ENCODE measurements around the gene MYO7B. TPM values are rescaled to one million over a fixed set of nuclear protein-coding genes. Genes with fewer than 3 reads are reported as not detected.
A peak's percentile ranks its signal among the peaks of the same experiment; 100 is the strongest.

The MYO7B gene
- total and polyA plus RNA-seq, 12 donors = 0.13 to 1.5 (median 0.32) TPM; not detected in 1

DNA sequence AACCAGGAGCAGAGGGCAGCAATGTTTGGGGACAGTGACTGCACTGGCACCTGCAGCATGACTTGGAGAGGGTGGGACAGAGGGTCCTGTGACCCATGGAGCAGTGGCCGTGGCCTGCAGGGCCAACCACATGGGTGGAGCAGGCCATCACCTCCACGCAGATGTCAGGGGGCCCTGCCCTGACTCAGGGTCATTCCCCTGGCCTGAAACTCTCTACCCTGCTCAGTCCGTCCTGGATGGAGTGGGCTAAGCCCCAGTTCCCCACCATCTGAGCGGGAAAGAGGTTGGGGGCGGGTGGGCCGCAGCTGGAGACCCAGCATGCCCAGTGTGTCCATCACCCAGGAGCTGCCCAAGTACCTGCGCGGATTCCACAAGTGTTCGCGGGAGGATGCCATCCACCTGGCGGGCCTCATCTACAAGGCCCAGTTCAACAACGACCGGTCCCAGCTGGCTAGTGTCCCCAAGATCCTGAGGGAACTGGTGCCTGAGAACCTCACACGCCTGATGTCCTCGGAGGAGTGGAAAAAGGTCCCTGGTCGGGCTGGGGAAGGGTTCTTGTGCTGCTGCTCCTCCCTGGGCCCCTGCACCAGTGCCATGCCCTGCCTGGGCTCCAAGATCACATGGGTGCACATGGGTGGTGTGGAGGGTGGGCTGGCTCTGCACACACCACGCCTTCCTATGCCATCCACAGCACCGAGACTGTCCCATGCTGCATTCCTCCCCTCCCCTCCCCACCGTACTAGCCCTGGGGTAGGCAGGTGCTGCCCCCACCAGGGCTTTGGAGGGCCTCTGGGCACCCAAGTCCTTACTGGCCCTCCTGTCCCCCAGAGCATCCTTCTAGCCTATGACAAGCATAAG lies 100.1 kb downstream of the MYO7B start:
- Histone ChIP-seq H3K36me3 (replicated peaks in 1 of 2) (no peaks in the 10 kb centered on the region), H3K27ac (no peak overlapping the region), H3K4me1 (replicated peaks in 1 of 2) (peaks cover 0 to 4% of the 10 kb centered on the region in 2 donors), H3K4me3 (no peak overlapping the region), H3K9me3 (replicated peaks in 1 of 3) (no peaks in the 10 kb centered on the region), H3K27me3 (no peaks in the 10 kb centered on the region)
- no peak for TF ChIP-seq POLR2A (IDR thresholded peaks at IDR 0.05)
- TF ChIP-seq, protein P1, sequence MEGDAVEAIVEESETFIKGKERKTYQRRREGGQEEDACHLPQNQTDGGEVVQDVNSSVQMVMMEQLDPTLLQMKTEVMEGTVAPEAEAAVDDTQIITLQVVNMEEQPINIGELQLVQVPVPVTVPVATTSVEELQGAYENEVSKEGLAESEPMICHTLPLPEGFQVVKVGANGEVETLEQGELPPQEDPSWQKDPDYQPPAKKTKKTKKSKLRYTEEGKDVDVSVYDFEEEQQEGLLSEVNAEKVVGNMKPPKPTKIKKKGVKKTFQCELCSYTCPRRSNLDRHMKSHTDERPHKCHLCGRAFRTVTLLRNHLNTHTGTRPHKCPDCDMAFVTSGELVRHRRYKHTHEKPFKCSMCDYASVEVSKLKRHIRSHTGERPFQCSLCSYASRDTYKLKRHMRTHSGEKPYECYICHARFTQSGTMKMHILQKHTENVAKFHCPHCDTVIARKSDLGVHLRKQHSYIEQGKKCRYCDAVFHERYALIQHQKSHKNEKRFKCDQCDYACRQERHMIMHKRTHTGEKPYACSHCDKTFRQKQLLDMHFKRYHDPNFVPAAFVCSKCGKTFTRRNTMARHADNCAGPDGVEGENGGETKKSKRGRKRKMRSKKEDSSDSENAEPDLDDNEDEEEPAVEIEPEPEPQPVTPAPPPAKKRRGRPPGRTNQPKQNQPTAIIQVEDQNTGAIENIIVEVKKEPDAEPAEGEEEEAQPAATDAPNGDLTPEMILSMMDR (IDR thresholded peaks at IDR 0.05) = no peak
- no peak for DNase-seq
- WGBS, 4 donors = 92 to 98% (median 93%) methylated on average over 8 to 19 of the region's 19 CpGs
- intact Hi-C loops (cut with DNase I) = no loop called here

DNA sequence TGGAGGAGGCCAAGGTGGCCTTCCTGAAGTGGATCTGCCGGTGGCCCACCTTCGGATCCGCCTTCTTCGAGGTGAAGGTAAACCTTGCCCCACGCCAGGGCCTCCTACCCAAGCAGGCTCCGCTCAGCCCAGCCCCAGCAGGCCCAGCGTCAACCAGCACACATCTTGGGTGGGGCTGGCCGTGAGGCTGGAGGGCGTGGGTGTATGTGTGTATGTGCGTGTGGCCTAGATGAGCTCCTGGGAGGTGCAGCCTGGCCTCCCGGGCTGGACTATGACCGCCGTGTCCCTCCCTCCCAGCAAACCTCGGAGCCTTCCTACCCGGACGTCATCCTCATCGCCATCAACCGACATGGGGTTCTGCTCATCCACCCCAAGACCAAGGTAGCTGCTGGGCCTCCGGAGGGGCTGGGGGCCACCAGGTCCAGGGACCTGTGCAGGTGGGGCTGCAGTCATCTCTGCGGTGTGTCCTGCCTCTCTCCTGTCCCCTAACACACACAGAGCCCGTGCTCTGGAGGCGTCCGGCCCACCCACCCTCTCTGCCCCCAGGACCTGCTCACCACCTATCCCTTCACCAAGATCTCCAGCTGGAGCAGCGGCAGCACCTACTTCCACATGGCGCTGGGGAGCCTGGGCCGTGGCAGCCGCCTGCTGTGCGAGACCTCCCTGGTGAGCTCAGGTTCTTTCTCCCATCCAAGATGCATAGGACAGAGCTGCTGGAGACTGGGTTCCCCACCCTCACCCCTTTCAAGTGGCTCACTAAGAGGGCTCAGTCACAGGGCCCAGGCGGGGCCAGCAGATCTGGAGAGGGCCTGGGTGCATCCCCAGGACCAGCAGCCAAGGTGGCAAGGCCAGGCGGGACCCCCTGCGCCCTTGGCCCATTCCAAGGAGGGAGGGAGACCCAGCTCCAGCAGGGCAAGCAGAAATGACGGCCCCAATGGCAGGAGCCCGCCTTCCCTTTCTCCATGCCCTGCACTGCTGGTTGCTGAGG lies 101.1 kb downstream of the MYO7B start:
- intact Hi-C loops (cut with DNase I) = no loop called here
- TF ChIP-seq, protein P1 (IDR thresholded peaks at IDR 0.05) = no peak
- TF ChIP-seq POLR2A (IDR thresholded peaks at IDR 0.05) = no peak
- peak overlapping the region in 1 of 5 donors; percentile 60 for H3K27ac ChIP-seq

DNA sequence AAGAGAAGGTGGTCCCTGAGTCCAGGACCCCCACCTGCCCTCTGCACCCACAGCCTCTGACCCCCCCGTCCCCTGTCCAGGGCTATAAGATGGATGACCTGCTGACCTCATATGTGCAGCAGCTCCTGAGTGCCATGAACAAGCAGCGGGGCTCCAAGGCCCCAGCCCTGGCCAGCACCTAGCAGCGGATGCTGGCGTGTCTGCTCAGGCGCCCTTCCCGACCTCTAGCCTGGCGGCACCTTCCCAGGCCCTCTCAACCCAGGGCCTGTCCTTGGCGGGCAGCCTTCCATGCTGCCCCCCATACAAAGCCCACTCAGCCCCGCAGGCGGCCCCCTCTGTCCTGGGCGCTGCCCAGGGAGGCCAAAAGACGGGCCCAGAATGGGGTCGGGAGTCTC lies 101.8 kb downstream of the MYO7B start:
- no peak for DNase-seq
- Histone ChIP-seq H3K27me3 (no peaks in the 10 kb centered on the region), H3K9me3 (replicated peaks in 1 of 3) (no peaks in the 10 kb centered on the region), H3K4me1 (replicated peaks in 1 of 2) (peaks cover 0 to 4% of the 10 kb centered on the region in 2 donors), H3K36me3 (replicated peaks in 1 of 2) (no peaks in the 10 kb centered on the region), H3K4me3 (no peak overlapping the region), H3K27ac (peak overlapping the region in 2 of 5 donors; percentile 21 to 60)
- 27 to 85% (median 69%) methylated on average over 3 to 13 of the region's 13 CpGs for WGBS, 4 donors
- intact Hi-C loops (cut with DNase I) = no loop called here
- no peak for TF ChIP-seq POLR2A (IDR thresholded peaks at IDR 0.05)
- TF ChIP-seq, protein P1 (IDR thresholded peaks at IDR 0.05) = no peak

More for the DNA sequence above, 101.1 kb downstream of the MYO7B start:
- DNase-seq = no peak
- peaks cover 0 to 4% of the 10 kb centered on the region in 2 donors for H3K4me1 ChIP-seq (replicated peaks in 1 of 2)
- no peaks in the 10 kb centered on the region for H3K9me3 ChIP-seq (replicated peaks in 1 of 3)
- H3K36me3 ChIP-seq (replicated peaks in 1 of 2) = no peaks in the 10 kb centered on the region
- whole genome bisulfite sequencing, 4 donors = 90 to 94% (median 93%) methylated on average over 19 to 33 of the region's 33 CpGs
- H3K27me3 ChIP-seq = no peaks in the 10 kb centered on the region
- no peak overlapping the region for H3K4me3 ChIP-seq

DNA sequence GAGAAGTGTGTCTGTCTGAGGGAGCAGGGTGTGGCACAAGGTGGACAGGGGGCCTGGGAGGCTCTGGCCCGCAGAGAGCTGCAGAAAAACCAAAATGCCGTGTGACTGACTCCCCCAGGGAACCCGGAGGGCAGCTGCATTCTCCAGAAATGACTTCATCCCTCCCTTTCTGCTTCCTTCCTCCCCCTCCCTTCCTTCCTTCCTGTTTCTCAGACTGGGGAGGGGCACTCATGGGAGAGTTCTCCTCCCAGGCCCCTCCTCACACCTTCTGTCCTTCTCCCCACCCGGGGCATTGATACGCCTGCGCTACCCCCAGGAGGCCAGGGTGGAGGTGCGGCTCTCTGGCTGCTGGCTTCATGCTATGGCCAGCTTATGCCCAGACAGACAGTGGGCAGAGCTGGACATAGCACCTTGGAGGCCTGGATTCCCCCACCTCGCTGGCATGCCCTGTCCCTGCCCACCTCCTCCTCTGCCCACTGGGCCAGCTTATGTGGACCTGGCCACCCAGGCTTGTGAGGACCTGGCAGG lies 102.3 kb downstream of the MYO7B start:
- WGBS, 4 donors = 50 to 59% (median 54%) methylated on average over 6 to 8 of the region's 8 CpGs
- peaks cover 0 to 4% of the 10 kb centered on the region in 2 donors for H3K4me1 ChIP-seq (replicated peaks in 1 of 2)

More for the DNA sequence above, 102.3 kb downstream of the MYO7B start:
- Histone ChIP-seq H3K27ac (peak overlapping the region in 1 of 5 donors; percentile 60), H3K9me3 (replicated peaks in 1 of 3) (no peaks in the 10 kb centered on the region), H3K36me3 (replicated peaks in 1 of 2) (no peaks in the 10 kb centered on the region), H3K4me3 (no peak overlapping the region), H3K27me3 (no peaks in the 10 kb centered on the region)
- TF ChIP-seq, protein P1 (IDR thresholded peaks at IDR 0.05) = no peak
- no peak for TF ChIP-seq POLR2A (IDR thresholded peaks at IDR 0.05)
- peak in 1 of 7 donors; percentile 27 for DNase-seq
- intact Hi-C loops (cut with DNase I) = no loop called here
